Measurements from ENCODE around the gene ACER3.

ACER3 gene

GRCh38 chr11:76902121-76903014 is 41.6 kb downstream of the ACER3 start:
- no peak for DNase-seq (ENCODE audit: low spot score)
- H3K36me3 ChIP-seq (ENCODE audit: low read depth) = no peaks in the 10 kb centered on the region; the same call in 1 of the 2 replicates

GRCh38 chr11:76903325-76903724 is 42.6 kb downstream of the ACER3 start:
- peaks cover 13% of the 10 kb centered on the region for H3K4me1 ChIP-seq (ENCODE audit: insufficient read depth, poor library complexity, severe bottlenecking)
- H3K9me3 ChIP-seq (ENCODE audit: severe bottlenecking) = no peaks in the 10 kb centered on the region
- ATAC-seq (ENCODE audit: low read depth) (peak; percentile 89), DNase-seq (ENCODE audit: low spot score) (no peak)
- no peaks in the 10 kb centered on the region for H3K27me3 ChIP-seq (ENCODE audit: insufficient read depth, poor library complexity, severe bottlenecking)
- no peak overlapping the region for H3K4me3 ChIP-seq (ENCODE audit: severe bottlenecking)
- no peak overlapping the region for H3K27ac ChIP-seq (ENCODE audit: poor library complexity, severe bottlenecking)
- TF ChIP-seq CTCF (IDR thresholded peaks at IDR 0.05; ENCODE audit: poor library complexity, severe bottlenecking) = no peak
- peaks cover under 1% of the 10 kb centered on the region; the same call in 1 of the 2 replicates for H3K36me3 ChIP-seq (ENCODE audit: low read depth)

More at GRCh38 chr11:76902121-76903014, 41.6 kb downstream of the ACER3 start:
- Histone ChIP-seq H3K27ac (ENCODE audit: poor library complexity, severe bottlenecking) (no peak overlapping the region), H3K27me3 (ENCODE audit: insufficient read depth, poor library complexity, severe bottlenecking) (no peaks in the 10 kb centered on the region), H3K4me3 (ENCODE audit: severe bottlenecking) (no peak overlapping the region), H3K9me3 (ENCODE audit: severe bottlenecking) (no peaks in the 10 kb centered on the region), H3K4me1 (ENCODE audit: insufficient read depth, poor library complexity, severe bottlenecking) (peaks cover 13% of the 10 kb centered on the region)
- no peak for ATAC-seq (ENCODE audit: low read depth)
- TF ChIP-seq CTCF (IDR thresholded peaks at IDR 0.05; ENCODE audit: poor library complexity, severe bottlenecking) = no peak

- Histone ChIP-seq H3K9me3 (ENCODE audit: severe bottlenecking) (no peaks in the 10 kb centered on the region), H3K36me3 (ENCODE audit: low read depth) (0 out of 2 replicates have a peak, but pooled peaks cover 3% of the 10 kb centered on the region), H3K27ac (ENCODE audit: poor library complexity, severe bottlenecking) (no peak overlapping the region), H3K27me3 (ENCODE audit: insufficient read depth, poor library complexity, severe bottlenecking) (no peaks in the 10 kb centered on the region), H3K4me3 (ENCODE audit: severe bottlenecking) (no peak overlapping the region), H3K4me1 (ENCODE audit: insufficient read depth, poor library complexity, severe bottlenecking) (no peaks in the 10 kb centered on the region)
- ATAC-seq (ENCODE audit: low read depth) = no peak
- no peak for DNase-seq (ENCODE audit: low spot score)
- no peak for TF ChIP-seq CTCF (IDR thresholded peaks at IDR 0.05; ENCODE audit: poor library complexity, severe bottlenecking)
Observed at GRCh38 chr11:76910620-76911414, 50.1 kb downstream of the ACER3 start.

- Histone ChIP-seq H3K4me1 (ENCODE audit: insufficient read depth, poor library complexity, severe bottlenecking) (no peaks in the 10 kb centered on the region), H3K4me3 (ENCODE audit: severe bottlenecking) (no peak overlapping the region), H3K9me3 (ENCODE audit: severe bottlenecking) (no peaks in the 10 kb centered on the region), H3K36me3 (ENCODE audit: low read depth) (0 out of 2 replicates have a peak, but pooled peaks cover 3% of the 10 kb centered on the region), H3K27me3 (ENCODE audit: insufficient read depth, poor library complexity, severe bottlenecking) (no peaks in the 10 kb centered on the region), H3K27ac (ENCODE audit: poor library complexity, severe bottlenecking) (no peak overlapping the region)
- no peak for DNase-seq (ENCODE audit: low spot score)
- no peak for TF ChIP-seq CTCF (IDR thresholded peaks at IDR 0.05; ENCODE audit: poor library complexity, severe bottlenecking)
- ATAC-seq (ENCODE audit: low read depth) = no peak
Observed at GRCh38 chr11:76911415-76911808, 50.7 kb downstream of the ACER3 start.

All from RWPE2 (cell line).